ENCODE measurements around the gene ZFR.
A peak's percentile ranks its signal among the peaks of the same experiment; 100 is the strongest.
"Not testable (repeated sequence)": the region's sequence is repeated elsewhere in the genome, so short reads cannot be mapped to it uniquely, and the experiment has no call there.

Gene ZFR

DNA sequence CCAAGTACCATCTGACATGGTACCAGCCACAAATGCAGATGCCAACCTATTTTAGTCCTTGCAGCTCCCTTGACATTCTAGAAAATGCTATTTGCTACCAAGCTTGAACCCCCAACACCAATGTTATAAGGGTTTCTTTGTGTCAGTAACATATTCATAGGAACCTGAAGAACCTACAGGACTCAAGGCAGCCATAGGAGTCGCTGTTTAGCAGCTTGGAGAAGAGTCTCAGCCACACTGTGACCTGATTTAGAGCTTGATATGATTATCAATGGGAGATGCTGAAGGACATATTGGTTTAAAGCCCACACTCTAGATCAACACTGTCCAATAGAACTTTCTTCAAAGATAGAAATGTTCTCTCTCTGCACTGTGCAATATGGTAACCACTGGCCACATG lies 6.4 kb upstream of the ZFR start:
- no peak for DNase-seq

DNA sequence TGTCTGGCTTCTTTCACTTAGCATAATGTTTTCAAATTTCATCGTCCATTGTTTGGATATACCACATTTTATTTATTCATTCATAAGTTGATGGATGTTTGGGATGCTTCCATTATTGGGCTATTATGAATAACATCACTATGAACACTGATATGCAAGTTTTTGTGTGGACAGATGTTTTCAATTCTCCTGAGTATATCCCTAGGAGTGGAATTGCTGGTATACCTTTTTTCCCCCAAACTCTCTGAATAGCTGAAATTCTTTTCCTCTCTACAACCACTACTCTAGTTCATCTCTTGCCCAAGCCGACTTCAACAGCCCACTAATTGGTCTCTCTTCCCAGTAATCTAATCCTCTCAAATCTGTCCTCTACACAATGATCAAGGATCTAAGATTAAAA lies 4.7 kb upstream of the ZFR start:
- no peak for DNase-seq

DNA sequence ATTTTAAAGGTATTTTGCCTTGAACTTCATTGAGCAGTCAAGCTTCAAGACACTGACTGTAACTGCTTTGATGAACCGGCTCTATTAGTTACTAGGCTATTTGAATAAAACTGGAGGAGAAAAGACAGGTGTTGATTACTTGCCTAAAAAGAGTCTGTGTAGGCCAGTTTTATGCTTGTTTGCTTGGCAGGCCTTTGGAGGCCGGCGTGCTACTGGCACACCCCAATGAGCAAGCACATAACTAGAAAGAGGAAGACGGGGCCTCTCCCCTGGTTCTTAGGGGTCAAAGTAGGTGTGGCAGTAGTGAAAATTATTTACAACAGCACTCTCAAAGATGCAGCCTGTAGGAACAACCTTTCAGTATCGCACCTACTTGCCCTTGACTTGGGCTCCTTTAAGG lies 2.1 kb upstream of the ZFR start:
- DNase-seq, result no peak

DNA sequence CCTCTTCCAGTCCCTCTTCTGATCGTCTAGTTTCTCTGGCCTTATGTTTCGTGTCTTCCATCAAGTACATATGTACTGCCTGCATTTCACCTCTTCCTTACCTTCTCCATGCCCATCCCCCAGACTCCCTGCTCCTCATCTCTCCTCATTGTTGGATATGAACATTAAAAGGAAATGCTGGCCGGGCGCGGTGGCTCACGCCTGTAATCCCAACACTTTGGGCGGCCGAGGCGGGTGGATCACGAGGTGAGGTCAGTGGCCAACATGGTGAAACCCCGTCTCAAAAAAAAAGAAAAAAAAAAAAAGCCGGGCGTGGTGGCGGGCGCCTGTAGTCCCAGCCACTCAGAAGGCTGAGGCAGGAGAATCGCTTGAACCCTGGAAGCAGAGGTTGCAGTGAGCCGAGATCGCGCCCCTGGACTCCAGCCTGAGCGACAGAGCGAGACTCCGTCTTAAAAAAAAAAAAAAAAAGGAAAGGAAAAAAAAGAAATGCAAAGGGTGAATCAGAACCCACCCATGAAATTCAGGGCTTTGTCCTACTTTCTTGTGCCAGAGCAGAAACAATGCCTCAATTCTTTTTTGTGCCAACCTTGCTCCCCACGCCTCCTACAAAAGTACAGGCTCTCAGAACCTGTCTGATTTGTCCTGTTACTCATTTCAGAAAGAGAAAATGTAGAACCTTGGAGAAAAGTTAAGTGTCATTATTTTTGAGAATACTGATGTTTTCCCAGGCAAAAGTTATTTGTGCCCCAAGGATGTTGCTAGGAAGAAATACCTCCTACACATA lies 1.5 kb upstream of the ZFR start:
- DNase-seq, result no peak

DNA sequence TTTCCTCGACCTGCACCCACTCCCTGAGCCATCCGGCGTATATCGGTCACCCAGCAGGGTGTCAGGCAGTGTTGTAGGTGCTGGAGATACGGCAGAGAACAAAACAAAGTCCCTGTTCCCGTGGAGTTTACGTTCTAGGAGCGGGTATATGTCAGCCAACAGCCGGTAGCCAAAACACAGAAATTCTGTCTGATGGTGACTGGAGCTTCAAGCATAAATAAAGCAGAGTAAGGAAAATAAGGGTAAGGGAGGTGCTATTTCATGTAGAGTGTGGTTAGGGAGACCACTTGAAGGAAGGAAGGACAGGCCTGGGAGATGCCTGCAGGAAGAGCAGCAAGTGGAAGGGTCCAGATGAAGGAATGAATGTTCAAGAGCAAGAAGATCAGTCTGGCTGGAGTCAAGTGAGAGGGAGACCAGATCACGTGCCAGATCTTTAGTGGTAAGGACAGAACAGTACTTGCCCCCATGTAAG lies 783 bp upstream of the ZFR start:
- no peak for DNase-seq

DNA sequence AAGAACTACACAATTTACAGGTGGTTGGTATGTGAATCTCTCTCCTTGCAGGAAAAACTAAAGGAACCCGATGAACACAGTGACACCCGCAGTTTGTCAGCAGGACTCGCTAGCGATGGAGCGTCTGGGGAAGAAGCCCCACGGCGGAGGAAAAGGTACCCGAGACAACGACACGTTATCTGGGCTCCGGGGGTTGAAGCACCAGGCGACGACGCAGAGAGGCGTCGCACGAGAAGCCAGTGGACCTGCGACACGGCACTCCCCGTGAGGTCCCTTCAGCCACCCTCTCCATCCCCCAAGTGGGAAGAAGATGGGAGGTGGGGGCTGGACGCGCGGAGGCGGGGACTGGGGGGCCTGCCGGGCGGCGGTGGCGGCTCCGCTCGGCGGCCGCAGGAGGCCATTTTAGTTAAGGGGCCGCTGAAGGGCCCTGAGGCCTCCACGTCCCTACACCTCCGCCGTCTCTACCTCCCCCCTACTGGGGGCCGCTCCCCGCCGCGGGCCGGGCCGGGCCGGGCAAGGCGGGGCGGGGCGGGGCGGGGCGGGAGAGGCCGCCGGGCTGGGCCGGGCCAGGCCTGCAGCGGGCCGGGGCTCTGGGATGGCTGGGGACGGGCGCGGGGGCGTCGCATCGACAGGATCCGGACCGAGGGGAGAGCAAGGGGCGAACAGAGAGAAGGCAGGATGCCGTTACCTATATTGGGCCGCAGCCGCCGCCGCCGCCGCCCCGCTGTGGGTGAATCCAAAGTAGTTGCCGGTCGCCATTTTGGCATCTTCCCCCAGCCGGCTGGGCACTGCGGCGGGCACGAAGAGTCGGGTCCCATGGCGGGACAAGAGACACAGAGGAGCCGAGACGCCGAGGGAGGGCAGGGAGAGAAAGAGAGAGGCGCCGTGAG lies 754 bp downstream of the ZFR start:
- DNase-seq, result peak in 1 of 2 experiments; percentile 47

DNA sequence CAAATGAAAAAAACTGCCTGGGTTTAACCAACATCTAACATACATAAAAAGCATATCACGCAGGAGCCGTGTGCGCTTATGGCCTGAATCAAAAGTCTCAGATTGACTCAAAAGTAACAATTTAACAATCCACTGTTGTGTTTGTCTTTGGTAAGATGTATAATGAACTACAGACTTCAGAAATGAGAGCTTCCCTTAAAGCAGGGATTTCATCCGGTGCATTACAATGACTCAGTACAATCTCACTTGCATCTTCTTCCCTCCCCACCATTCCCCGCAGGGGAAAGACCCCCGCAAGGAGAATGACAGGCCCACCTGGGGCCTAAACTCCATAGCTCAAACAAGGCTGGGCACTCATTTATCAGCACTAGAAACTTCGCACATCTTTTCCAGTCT lies 1.4 kb downstream of the ZFR start:
- no peak for DNase-seq

DNA sequence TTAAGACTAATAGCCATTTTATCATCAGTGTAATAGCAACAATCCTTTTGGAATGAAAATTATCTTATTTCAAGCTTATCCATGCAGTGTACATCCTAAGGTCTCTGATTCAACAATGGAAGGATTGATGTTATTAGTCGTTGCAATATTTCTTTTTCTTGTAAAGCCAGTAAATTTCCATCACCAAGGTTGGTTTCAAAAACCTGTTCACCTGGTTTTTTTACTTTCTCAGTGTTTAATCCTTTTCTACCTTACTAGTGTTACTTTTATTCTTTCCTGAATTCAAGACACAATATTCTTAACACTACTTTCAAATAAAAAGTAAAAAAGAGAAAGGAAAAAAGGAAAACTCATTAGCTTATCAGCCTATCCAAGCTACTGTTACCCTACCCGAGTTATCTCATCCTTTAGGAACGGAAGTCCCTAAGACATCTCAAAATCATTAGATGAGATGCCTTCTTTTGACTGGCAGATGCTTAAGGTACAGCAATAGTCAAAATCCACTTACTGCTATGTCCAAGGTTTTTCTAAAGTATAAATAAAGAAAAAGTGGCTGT lies 5.4 kb downstream of the ZFR start:
- no peak for DNase-seq

DNA sequence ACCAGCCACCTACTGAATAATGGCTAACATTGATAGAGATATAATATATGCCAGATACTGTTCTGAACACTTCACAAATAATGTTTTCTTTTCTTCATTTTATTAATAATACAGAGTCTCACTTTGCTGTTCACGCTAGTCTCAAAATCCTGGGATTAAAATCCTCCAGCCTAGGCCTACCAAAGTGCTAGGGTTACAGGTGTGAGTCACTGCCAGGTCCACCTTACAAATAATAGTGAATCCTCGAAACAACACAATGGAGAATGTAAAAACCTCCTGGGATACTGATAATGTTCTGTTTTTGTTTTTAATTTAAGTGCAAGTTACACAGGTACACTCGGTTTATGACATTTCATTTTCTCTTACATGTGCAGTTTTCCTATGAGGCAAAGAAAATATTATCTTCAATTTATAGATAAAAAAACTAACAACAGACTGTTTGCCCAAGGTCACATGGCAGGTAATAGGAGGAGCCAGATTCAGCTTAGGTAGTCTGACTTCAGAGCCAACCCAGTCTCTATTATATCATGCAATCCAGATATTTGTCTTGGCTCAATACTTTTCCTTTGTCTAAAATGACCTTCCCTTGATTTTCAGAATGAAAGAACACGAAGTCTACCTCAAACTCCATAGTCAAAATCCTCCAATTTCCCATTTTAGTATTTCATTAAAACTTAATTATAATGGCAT lies 7.8 kb downstream of the ZFR start:
- no peak for DNase-seq

DNA sequence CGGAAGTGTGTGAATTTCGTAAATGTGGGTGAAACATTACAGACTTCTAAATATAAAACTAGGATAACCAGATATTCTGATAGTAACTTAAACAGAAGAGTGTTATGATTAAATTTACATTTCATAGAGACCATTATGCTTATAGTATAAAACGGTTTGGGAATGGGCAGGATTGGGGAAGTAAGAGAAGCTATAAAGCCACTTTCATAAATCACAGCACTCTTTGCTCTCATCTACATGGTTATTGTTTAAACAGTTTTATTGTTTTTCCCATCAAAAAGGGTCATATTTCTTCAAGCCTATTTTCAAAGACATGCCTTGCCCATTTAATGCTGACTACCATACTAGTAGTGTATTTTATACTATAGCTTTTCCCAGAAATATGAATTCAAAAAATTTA lies 9.2 kb downstream of the ZFR start:
- no peak for DNase-seq

DNA sequence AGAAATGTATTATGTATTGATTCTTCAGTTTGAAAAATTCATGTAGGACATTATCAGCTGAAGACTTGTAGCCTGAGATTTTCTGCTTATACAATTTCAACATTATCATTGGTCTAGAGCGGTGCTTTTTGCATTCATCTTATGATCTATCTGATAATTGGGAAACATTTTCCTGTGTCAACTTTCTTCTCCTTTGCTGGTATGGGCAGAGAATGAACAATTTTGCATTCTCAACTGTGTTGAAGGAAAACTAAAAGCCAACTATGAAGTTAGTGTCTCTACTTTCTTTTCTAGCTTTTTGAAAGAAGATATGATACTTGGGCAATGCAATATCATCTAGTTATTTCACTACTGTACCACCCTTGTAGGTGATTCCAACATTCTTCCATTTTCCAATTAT lies 10.3 kb downstream of the ZFR start:
- DNase-seq, result no peak

DNA sequence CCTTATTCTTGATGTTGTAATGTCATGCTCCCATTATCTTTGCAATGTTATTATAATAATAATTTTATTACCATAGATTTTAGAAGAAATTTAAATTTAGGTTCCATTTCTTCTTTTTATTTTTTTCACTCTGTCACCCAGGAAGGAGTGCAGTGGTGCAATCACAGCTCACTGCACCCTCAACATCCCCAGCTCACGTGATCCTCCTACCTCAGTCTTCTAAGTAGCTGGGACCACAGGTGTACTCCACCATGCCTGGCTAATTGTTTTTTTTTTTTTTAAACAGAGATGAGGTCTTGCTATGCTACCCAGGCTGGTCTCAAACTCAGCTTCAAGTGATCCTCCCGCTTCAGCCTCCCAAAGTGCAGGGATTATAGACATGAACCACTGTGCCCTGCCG lies 11.9 kb downstream of the ZFR start:
- no peak for DNase-seq

DNA sequence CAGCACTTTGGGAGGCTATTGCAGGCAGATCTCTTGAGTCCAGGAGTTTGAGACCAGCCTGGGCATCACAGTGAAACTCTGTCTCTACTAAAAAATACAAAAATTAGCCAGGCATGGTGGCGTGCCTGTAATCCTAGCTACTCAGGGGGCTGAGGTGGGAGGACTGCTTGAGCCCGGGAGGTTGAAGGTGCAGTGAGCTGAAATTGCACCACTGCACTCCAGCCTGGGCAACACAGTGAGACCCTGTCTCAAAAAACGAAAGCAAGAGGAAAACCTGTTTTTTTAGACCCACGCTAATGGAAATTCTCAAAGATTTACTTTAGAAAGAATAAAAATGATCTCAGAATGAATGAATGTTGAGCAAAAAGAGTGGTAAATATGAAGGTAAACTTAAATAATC lies 13.7 kb downstream of the ZFR start:
- not testable (repeated sequence) for DNase-seq

DNA sequence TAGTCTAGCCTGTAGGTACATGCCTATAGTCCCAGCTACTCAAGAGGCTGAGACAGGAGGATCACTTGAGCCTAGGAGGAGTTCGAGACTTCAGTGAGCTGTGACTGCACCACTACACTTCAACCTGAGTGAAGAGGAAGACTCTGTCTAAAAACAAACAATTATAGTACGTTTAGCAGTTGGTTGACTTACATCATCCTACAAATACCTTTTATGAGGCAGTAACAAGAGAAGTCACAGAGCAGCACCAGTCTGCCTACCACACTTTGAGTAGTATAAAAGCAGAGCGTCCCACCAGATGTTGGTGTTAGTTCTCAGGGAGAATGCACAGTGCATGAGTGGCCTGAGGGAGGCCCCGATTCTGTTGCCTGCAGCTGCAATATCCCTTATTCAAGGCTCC lies 16.1 kb downstream of the ZFR start:
- peak; percentile 7 to 60 for DNase-seq

DNA sequence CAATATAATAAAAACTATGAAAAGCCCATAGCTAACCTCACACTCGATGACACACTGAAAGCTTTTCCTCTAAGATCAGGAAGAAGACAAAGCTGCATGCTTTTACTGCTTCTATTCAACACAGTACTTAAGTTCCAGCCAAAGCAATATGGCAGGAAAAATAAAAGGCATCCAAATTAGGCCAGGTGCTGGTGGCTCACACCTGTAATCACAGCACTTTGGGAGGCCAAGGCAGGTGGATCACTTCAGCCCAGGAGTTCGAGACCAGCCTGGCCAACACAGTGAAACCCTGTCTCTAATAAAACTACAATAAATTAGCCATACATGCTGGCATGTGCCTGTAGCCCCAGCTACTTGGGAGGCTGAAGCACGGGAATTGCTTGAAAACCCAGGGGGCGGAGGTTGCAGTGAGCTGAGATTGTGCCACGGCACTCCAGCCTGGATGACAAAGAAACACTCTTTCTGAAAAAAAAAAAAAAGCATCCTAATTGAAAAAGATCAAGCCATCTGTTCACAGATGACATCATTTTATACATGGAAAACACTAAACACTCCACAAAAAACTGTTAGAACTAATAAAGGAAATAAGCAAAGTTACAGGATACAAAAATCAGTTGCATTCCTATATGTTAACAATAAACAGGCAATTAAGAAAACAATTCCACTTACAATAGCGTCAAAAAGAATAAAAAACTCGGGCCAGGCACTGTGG lies 17.9 kb downstream of the ZFR start:
- DNase-seq, result no peak

DNA sequence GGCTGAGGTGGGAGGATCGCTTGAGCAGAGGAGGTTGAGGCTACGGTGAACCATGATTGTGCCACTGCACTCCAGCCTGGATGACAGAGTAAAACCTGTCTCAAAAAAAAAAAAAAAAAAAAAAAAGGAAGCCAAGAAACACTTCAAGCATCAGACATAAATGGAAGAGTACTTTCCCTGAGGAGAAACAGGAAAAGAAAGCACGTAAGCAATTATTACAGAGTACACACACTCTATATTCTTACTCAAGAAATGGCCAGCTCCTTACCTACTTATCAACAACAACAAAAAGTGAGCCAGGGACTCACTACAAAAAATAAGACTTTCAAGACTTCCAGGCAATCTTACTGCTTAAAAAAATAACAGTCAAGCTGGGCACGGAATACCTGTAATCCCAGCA lies 21.8 kb downstream of the ZFR start:
- DNase-seq, result no peak

DNA sequence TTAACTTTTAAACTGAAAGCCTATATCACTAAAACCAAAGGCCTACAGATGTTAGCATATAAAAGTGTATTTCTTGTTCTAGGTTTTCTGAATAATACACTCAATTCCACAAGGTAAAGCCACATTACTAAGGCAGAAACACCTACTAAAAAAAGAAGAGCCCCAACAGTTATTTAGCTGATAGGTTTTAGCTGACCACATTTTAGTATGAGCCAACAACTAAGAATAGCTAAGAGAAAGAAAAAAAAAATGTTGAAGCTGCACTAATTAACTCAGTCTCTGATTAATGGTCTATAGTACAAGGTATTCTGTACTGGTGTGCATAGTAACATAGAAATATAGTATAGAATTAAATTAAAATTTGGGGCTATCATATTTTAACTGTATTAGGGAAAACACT lies 23.5 kb downstream of the ZFR start:
- no peak for DNase-seq

DNA sequence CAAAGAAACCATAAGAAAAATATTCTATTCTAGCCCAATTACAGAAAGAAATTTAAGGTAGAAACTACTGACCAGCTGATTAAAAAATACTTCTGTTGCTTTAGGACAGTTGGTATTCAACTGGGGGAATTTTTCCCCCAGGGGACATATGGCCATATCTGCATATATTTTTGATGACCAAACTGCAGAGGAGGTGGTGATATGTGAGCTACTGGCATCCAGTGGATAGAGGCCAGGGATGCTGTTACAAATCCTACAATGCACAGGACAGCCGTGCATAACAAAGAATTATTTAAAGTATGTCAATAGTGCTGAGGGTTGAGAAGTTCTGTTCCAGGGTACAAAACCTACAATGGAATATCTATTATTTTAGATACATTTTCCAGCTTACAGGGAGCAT lies 24.0 kb downstream of the ZFR start:
- no peak for DNase-seq

DNA sequence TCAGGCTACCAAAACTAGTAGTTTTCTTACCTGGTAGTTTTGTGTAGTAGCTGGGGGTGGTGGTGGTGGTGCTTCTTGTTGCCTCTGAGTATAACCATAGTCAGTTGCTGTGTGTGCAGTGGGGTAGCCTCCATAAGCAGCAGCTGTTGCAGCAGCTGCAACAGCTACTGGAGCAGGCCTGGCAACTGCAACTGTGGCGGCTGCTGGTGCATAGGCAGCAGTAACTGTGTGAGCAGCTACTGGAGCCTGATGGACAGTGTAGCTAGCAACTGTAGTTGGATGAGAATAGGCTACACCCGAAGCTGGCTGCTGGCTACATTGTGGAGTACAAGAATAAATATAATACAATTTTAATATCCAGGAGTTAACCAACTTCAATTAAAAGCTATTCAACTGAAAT lies 24.7 kb downstream of the ZFR start:
- DNase-seq, result no peak

DNA sequence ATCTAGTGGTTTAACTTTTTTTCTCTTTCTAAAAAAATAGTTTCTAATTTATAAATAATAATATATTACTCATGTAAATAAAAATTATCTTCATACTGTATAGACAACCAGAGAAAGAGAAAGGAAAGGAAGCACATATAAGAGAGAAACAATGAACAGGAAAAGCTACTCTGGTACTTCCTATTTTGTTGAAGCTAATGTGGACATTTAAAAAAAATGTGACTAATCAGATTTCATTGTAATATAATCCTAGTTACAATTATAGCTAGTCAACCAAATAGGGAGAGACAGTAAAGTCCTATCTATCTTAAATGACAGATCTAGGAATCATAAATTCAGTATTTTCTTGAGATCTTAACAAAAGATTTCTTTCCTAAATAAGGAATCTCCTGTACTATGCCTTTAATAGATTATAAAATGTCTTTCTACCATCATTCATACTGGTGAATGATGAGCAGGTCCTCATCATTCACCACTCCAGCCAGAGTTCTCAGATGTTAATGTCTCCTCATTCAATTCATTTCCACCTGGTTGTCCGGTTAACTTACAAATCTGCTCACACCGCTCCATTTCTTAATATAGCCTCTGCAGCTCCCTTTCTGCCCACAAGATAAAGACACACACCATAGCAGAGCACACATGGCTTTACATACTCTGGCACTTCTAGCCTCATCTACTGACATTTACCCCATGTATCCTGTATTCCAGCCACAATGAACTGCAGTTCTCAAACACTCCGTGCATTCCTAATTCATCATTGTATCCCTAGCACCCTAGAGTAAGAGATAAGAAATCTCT lies 30.9 kb downstream of the ZFR start:
- no peak for DNase-seq

DNA sequence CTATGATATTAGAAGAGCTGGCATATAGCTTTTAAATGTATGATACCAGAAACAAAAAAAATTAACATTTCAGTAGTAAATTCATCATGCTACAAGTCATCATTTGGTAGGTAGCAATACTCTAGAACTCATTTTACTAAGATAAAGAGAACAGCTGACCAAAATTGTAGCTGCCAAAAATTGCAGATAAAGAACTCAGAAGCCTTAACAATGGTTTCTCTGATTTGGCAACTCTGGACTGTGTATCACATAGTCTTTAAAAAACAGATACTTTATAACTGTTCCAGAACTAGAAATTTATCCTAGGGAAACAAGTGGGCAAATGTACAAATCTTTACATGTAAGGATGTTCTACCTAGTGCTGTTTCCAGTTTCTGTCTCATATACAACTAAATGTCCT lies 33.9 kb downstream of the ZFR start:
- no peak for DNase-seq

DNA sequence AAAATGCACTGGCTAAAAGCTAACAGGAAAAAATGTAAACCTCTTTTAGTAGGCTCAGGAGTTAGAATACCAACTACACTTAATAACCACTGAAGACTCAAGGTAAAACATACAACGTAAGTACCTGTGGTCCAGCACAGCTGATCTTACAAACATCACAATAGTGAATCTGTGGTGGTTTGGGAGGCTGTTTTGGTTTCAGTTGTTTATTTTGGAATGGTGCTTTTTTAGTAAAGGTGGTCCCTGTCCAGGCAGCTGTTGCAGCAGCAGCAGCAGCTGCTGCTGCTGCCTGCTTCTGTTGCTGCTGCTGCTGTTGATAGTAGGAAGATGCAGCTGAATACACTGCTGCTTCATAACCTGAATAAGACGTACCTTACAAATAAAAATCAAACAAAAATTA lies 37.9 kb downstream of the ZFR start:
- no peak for DNase-seq

All from NCI-H187 (cell line).